Effector CD8-positive, alpha-beta T cell (primary cell): Measurements from ENCODE around the gene SUN1.

Source experiments
- DNase-seq: peaks from one replicate; lab custom pipeline; 2025; lab: John Stamatoyannopoulos, UW

SUN1 gene

DNA sequence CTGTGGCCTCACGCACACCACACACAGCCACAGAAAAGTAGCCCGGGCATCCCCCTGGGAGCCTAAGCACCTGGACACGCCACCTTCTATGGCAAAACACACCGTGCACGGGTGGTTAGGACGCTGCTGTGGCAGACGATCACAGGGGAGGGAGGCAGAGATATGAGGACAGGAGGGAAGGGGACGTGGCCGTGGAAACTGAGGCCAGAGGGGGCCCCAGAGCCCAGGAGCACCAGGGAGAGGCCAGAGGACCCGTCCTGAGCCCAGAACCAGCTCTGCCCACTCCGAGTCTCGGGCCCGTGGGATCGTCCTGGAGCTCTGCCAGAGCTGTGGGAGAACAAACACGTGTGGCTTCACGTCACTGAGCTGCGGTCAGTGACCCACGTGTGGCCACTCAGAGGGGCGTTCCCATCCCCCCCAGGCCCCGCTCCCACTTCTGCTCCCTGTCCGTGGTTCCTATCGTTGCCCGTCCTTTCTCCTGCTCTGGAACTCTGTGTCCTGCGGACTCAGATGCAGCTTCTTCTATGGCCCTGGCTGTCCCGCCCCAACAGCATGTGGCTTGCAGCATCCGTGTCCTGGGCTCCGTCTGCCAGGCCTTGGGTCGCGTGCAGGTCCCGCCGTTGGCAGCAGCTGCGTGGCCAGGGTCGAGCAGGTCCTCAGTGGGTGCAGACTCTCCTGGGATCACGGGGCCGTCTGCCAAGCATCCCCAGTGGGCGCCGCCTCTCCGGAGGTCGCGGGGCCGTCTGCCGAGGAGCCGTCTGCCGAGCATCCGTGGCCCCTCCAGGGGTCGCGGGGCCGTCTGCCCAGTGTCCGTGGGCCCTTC, 75.1 kb downstream of the SUN1 start:
- DNase-seq, result no peak

DNA sequence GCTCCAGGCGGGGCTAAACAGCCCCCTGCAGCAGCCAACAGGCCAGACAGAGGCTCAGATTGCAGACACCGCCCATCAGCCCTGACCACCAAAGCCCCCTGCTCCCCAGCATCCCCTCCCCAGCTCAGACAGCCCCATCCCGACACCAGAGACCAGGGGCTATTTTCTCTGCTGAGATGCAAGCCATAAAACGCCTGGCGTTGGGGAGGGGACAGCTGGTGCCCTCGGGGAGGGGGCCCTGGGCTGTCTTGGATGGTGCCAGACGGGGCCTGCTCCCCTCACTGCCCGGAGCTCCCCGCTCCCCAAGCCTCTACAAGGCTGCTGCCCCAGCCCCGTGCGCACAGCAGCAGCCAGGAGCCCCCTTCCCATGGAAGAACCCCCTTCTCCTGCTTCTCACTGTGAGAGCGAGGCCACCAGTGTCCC, 75.9 kb downstream of the SUN1 start:
- no peak for DNase-seq

DNA sequence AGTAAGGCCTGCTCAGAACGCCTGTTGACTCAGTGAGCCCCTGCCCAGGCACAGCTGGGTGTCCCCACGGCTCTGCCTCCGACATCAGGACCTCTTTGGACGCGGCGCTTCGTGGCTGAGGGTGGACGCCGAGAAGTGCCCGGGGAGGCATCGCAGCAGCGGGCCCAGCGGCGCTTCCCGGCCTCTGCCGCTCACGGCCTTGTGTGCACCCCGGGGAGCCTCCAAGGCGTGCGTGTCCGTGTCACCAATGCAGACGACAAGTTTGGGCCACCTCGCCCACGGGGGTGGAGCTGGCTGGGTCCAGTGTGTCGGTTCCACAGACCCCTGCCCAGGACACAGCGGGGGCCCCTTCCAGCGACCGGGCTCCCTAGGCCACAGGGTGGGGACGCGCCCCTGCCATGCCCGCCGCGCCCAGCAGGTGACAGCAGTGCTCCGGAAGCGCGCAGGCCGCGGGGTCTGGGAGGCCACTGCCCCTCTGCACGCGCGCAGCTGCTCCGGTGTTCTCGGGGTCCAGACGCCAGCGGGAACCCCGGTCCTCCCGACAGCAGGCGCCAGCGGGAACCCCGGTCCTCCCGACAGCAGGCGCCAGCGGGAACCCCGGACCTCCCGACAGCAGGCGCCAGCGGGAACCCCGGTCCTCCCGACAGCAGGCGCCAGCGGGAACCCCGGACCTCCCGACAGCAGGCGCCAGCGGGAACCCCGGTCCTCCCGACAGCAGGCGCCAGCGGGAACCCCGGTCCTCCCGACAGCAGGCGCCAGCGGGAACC, 76.5 kb downstream of the SUN1 start:
- peak; percentile 52 for DNase-seq

DNA sequence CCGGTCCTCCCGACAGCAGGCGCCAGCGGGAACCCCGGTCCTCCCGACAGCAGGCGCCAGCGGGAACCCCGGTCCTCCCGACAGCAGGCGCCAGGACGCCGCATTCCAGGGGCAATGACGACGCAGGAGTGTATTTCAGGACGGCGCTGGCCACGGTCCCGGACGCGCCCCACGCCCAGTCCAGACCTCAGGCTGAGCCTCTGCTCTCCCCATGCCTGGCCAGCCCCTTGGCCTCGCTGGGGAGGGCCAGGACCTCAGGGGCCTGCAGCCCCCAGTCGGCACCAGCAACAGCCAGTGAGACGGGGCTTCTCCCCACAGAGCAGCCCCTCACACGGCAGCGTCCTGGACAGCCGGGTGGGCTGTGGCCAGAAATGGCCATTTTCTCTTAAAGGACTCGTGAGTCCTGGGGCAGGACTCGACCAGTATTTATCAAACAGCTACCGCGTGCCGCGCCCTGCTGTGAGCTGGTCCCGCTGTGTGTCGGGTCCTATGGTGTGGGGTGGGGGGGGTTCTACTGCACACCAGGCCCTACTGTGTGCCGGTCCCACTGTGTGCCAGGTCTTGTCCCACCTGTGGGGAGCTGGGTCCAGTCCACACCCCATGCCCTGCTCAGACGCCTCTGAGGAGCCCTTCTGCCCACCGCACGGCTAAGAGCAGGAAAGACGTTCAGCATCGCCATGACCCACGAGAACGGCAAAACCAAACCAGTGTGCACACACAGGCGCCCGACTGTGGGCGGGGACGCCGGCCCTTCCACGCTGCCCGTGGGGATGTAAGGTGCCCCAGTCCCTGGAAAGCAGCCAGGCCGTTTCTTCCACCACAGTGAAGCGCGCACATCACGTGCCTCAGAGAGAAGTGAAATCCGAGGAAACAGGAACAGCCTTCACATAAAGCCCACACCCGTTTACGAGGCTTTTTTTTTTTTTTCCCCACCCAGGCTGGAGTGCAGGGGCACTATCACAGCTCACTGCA, 77.4 kb downstream of the SUN1 start:
- DNase-seq, result no peak

DNA sequence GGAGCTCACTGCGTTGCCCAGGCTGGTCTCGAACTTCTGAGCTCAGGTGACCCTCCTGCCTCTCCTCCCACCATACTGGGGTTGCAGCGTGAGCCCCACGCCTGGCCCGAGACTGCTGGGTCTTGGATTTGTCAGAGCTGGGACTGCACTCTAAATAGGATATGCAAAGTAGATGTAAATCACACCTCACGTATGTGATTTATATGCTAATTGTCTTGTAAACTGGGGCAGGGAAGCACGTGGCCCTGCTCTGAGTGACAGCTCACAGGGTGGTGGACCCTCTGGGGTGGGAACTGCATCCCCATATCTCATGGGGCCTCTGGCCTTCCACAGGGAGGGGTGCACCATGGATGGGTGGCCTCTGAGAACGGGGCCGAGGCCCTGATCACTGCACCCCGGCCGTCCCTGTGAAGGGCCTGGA, 78.2 kb downstream of the SUN1 start:
- DNase-seq, result no peak

DNA sequence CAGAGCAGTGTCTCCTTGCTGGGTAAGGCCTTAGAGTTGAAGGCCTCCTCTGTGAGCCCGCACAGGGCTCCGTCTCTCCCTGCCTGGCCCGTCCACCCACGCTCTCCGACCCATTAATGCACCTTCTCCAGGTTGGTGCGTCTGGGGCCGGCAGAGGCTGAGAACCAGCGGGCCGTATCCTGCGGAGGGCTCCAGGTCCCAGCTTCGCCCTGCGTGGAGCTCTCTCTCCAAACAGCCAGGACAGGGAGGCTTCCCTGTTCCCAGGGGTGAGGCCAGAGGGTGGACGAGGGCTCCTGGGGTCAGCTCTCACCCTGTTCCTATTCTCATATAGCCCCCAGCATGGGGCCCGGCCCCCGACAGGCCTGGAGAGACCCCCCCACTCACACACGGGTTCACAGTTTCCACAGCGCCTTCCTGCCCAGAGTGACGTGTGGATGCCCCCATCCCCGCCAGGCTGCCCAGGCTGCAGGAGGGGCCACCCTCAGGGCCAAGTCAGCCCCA, 78.7 kb downstream of the SUN1 start:
- DNase-seq, result no peak

DNA sequence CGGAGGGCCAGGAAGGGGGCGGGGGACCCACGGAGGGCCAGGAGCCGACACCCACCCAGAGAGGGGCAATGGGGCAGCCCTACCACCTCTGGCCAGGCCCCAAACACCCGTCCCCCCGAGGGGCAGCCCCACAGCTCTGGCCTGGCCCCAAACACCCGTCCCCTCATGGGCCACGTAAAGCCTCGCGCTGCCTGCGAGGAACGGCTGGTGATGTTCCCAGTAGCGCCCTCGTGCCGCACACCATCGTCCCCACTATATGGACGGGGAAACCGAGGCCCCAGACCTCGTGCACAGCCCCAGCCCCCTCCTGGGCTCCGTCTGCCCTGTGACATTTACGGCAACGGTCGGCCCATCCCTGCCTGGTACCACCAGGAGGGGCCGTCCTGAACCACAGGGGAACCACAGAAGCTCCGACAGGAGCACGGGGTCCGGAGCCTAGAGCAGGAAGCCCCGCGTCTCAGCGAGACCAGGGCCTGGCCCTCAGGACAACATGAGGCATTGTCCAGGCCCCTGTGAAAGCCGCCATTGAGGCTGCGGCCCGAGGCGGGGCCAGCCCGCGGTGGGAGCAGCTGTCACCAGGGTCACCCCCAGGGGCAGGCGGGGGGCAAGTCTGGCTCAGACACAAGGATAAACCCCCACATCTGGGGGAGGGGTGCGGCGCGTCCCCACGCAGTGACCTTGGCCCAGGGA, 79.7 kb downstream of the SUN1 start:
- no peak for DNase-seq

DNA sequence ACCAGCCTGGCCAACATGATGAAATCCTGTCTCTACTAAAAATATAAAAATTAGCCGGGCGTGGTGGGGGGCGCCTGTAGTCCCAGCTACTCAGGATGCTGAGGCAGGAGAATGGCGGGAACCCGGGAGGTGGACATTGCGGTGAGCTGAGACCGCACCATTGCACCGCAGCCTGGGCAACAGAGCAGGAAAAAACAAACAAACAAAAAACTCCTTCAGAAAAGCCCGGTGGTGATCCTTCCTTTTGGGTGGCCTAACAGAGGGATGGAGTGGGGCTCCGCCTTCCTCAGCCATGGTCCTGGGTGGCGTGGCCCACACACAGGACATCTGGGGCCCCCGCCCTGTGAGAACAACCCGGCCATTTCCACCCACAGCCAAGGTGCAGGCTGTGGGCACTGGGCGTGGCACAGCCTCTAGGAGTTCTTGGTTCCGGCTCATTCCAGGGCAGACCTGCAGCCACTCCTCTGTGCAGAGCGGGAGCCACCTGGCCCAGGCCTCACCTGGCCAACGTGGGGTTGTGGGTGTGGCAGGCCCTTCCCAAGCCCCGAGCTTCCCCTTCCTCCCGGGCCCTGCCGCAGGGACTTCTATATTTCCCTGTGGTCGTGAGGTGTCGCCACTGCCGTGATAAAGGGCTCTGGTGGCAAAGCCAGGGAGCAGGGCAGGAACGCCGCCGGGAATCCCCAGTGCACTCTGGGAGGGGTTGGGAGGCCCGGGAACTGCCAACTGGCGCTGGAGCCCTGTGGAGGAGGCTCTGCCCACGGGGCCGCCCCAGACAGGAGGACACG, 81.7 kb downstream of the SUN1 start:
- no peak for DNase-seq

DNA sequence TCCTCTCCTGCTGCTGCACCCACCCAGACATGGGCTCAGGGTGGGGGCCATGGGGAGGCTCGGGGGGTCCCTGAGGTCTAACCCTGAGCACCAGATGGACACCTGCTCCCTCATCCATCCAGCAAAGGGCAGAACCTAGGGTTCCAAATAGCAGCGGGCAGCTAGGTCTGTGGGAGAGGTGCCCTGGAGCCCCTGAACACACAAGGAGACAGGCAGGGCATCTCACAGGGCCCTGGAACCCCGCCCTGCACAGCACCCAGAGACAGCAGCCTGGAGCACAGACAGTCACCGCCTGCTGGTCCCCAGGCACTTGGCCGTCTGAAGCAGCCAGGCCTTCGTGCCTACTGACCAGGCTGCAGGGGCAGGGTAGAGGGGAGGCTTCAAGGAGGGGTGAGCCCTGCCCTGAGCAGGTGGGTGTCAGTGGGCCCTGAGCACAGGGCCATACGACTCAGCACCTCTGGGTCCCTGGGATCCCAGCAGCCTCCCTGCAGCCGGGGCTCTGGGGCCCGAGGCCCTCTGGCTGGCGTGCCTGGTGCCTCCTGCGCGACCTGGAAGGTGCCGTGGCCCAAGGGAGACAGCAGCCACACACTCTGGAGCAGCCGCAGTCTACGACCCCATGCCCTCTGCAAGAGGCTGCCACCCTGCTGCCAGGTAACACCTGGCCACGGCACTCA, 82.4 kb downstream of the SUN1 start:
- no peak for DNase-seq

DNA sequence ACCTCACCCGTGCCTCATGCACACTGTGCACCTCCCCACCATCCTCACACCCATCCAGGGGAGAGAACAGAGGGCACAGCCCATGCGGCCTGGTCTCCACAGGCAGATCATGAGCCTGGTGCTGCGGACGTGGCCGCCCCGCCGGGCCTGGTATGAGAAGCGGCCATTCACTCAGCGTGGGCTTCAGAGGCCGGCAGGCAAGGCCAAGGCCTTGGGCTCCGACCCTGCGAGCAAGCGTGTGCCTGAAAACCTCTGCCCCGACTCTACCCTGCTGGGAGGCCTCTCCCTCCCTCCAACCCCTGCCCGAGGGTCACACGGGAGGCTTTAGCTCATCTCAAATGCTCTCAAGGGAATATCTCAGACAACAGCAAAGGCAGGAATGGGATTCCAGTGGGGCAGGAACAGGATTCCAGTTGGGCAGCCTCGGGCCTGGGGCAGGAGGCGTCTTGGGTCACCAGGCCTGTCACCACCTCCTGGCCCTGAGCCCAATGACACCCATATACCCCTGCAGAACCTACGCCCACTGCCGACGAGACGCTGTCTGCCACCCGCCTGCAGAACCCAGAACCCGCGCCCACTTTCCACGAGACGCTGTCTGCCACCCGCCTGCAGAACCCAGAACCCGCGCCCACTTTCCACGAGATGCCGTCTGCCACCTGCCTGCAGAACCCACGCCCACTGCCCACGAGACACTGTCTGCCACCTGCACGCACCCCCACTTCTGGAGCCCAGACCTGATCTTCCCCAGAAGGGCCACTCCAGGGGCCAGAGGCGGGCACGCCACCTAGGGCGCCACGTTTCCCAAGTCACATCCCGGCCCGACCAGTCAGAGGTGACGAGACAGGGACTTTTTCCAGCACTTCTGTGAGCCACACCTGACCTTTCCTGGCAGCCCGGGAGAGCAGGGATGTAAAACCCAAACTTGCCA, 83.3 kb downstream of the SUN1 start:
- no peak for DNase-seq

DNA sequence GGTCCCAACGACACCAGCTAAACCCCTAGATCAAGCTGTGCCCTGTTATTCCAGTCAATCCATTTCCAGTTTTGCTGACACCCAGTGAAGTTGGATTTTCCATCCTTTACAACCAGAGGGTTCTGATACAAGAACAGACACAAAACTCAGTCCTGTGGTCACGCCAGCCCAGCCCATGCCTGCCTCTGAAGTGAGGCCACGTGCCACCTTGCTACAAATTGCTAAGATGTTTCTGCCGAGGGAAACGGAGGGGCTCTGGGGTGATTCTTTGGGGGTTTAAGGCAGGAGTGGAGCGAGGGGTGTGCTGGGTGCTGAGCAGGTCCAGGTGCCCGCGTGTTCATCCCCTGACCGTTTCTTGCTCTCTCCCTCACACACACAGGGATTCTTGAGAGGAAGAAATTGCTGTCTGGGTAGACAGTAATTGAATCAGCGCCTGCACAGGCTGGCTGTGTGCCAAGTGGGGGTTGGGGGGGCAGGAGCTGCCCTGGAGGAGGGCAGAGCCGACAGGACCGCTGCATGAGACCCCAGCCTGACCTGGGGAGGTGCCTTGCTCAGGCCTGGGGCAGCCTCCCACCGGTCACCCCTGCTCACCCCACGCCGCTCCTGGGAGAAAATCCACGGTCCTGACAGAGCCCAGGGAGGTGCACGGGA, 84.1 kb downstream of the SUN1 start:
- DNase-seq, result no peak

DNA sequence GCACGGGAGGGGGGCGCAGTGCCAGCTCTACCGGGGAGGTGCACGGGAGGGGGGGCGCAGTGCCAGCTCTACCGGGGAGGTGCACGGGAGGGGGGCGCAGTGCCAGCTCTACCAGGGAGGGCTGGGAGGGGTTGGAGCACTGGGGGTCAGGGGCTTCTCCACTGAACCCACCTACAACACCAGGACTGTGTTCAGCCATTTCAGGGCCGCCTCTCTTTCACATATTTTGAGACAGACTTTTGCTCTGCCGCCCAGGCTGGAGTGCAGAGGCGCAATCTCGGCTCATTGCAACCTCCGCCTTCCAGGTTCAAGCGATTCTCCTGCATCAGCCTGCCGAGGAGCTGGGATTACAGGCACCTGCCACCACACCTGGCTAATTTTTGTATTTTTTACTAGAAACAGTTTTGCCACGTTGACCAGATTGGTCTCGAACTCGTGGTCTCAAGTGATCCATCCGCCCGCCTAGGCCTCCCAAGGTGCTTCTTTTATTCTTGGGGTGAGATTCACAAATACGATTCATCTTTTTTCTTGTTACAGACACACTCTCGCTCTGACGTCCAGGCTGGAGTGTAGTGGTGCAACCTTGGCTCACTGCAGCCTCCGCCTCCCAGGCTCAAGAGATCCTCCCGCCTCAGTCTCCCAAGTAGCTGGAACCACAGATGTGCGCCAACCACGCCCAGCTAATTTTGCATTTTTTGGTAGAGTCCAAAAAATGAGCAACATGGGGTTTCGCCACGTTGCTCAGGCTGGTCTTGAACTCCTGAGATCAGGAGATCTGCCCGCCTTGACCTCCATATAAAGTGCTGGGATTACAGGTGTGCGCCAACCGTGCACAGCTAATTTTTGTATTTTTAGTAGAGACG, 85.2 kb downstream of the SUN1 start:
- DNase-seq, result no peak

DNA sequence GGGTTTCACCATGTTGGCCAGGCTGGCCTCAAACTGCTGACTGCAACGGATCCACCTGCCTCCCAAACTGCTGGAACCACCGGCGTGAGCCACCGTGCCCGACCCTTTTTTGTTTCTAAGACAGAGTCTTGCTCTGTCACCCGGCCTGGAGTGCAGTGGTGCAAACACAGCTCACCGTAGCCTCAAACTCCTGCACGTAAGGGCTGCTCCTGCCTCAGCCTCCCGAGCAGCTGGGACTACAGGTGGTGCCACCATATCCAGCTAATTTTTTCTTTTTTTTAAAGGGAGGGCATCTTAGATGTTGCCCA, 85.8 kb downstream of the SUN1 start:
- DNase-seq, result no peak

DNA sequence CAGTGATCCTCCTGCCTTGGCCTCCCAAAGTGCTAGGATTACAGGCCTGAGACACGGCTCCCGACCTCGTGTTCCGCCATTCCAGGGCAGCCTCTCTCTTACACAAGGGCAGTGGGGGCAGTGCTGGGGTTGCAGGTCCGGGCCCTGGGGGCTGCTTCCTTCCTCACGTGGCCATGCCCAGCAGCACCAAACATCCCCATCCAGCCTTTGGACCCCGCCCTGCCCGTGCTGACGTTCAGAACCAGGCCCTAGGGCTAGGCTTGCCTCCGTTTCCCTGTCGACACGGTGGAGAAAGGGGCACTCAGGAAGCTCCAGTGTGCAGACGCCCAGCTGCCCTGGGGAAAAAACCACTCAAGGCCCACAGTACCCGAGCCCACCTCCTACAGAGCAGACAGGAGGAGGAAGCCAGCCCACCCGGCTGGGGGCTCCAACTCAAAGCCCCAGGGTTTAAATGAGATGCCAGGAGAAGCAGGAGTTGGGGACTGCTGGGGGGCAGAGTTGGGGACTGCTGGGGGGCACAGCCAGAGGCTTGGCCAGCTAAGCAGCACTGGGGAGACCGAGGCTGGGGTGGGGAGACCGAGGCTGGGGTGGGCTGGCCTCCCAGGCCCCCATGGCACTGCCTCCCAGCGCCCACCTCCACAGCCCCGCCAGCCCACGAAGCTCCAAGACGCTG, 86.3 kb downstream of the SUN1 start:
- no peak for DNase-seq

DNA sequence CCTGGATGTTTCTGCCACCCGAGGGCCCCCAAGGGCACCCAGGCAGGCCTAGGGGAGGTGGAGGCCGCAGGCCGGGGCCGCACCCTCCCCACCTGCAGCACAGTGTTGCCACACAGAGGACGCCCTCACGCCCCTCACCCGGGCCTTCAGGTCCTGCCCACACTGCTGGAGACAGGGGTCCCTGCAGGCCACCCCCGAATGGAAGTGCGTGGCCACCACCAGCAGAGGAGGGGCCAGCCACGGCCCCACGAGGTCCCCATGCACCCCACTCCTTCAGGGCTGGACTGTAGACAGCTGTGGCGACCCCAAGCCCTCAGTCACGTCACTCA, 86.8 kb downstream of the SUN1 start:
- no peak for DNase-seq

DNA sequence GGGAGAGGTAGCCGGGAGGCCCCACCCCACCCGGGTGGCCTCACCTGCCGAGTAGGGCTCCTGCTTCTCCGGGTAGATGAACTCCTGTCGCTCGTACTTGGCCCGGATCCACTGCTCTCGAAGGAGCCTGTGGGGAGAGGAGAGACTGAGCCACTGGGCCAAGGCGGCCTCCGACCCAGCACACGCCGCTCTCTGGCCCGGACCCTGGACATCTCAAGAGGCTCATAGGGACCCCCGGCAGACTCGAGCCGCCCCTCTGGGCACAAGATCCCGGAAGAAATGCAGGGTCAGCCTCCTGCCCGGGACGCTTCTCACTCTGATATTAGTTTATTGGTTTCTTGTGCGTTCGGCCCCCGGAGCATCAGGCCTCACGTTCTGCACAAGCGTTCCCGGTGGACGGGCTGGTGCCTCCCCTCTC, 87.7 kb downstream of the SUN1 start:
- DNase-seq, result no peak
